ENCODE measurements around the gene BPIFB1. TPM values are rescaled to one million over a fixed set of nuclear protein-coding genes. Genes with fewer than 3 reads are reported as not detected.
A peak's percentile ranks its signal among the peaks of the same experiment; 100 is the strongest.

The BPIFB1 gene
- total and polyA plus RNA-seq, 10 of the 15 experiments (the other 5 are each of a cell fraction or from before 2014, with no cell fraction given) = 0.13 TPM; not detected in 9

GRCh38 chr20:33338467-33339258 lies 55.6 kb downstream of the BPIFB1 start:
- RAD21 ChIA-PET (ENCODE audit: unreplicated experiment) = no interaction called here

More at GRCh38 chr20:33338467-33339258, 55.6 kb downstream of the BPIFB1 start:
- ATAC-seq (no peak), DNase-seq (ENCODE audit: low read depth, low spot score) (no peak), FAIRE-seq (no peak)
- no peak overlapping the region for H3K4me3 ChIP-seq
- H3K9me3 ChIP-seq (replicated peaks; ENCODE audit: control insufficient read depth, insufficient read depth, low read length) = no peaks in the 10 kb centered on the region
- H3K79me2 ChIP-seq (ENCODE audit: control insufficient read depth, insufficient read depth, low read length) = no peaks in the 10 kb centered on the region
- H3K27ac ChIP-seq (ENCODE audit: control insufficient read depth, insufficient read depth) = peak overlapping the region; percentile 20; the same call in 1 of the 2 replicates
- no peaks in the 10 kb centered on the region for H3K27me3 ChIP-seq (replicated peaks in 1 of 2; ENCODE audit: control insufficient read depth in 2 of 2, insufficient read depth in 2 of 2, low read length in 1 of 2)
- peaks cover 15% of the 10 kb centered on the region for H3K4me1 ChIP-seq (ENCODE audit: control insufficient read depth, insufficient read depth, low read length)
- no TSS peak for BruUV-seq (replicated peaks)
- TF ChIP-seq, protein P1, sequence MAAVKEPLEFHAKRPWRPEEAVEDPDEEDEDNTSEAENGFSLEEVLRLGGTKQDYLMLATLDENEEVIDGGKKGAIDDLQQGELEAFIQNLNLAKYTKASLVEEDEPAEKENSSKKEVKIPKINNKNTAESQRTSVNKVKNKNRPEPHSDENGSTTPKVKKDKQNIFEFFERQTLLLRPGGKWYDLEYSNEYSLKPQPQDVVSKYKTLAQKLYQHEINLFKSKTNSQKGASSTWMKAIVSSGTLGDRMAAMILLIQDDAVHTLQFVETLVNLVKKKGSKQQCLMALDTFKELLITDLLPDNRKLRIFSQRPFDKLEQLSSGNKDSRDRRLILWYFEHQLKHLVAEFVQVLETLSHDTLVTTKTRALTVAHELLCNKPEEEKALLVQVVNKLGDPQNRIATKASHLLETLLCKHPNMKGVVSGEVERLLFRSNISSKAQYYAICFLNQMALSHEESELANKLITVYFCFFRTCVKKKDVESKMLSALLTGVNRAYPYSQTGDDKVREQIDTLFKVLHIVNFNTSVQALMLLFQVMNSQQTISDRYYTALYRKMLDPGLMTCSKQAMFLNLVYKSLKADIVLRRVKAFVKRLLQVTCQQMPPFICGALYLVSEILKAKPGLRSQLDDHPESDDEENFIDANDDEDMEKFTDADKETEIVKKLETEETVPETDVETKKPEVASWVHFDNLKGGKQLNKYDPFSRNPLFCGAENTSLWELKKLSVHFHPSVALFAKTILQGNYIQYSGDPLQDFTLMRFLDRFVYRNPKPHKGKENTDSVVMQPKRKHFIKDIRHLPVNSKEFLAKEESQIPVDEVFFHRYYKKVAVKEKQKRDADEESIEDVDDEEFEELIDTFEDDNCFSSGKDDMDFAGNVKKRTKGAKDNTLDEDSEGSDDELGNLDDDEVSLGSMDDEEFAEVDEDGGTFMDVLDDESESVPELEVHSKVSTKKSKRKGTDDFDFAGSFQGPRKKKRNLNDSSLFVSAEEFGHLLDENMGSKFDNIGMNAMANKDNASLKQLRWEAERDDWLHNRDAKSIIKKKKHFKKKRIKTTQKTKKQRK (IDR thresholded peaks at IDR 0.05; ENCODE audit: low read depth, low read length) = no peak
- no peak overlapping the region for H2AFZ ChIP-seq (ENCODE audit: control insufficient read depth, low read depth, low read length)
- WGBS (ENCODE audit: insufficient coverage, insufficient replicate concordance, low lambda C conversion rate, missing lambda C conversion rate) = 76% methylated on average over 5 of the region's 5 CpGs
- in situ Hi-C loops (cut with MboI) = no loop called here
- ChIA-PET SMC1A (ENCODE audit: uncharacterized antibody, unreplicated experiment) (no interaction called here), POLR2A (no interaction called here), CTCF (no interaction called here)
- H4K20me1 ChIP-seq (ENCODE audit: control insufficient read depth, insufficient read depth) = no peaks in the 10 kb centered on the region
- no peak overlapping the region for H3K9ac ChIP-seq (ENCODE audit: control insufficient read depth, insufficient read depth, low read length)
- H3K36me3 ChIP-seq (ENCODE audit: control insufficient read depth in 2 of 2, insufficient read depth in 2 of 2, low read length in 1 of 2) = no peaks in the 10 kb centered on the region
- no peak overlapping the region; the same call in 1 of the 2 replicates for H3K4me2 ChIP-seq (ENCODE audit: control insufficient read depth, insufficient read depth)
- intact Hi-C loops (cut with micrococcal nuclease; ENCODE audit: unreplicated experiment) = no loop called here
